Measurements from ENCODE around the gene MLN. TPM values are rescaled to one million over a fixed set of nuclear protein-coding genes. Genes with fewer than 3 reads are reported as not detected.
A peak's percentile ranks its signal among the peaks of the same experiment; 100 is the strongest.

Gene MLN
- total and polyA plus RNA-seq, 2 of the 4 experiments (the other 2 are of a cell fraction): not detected

DNA sequence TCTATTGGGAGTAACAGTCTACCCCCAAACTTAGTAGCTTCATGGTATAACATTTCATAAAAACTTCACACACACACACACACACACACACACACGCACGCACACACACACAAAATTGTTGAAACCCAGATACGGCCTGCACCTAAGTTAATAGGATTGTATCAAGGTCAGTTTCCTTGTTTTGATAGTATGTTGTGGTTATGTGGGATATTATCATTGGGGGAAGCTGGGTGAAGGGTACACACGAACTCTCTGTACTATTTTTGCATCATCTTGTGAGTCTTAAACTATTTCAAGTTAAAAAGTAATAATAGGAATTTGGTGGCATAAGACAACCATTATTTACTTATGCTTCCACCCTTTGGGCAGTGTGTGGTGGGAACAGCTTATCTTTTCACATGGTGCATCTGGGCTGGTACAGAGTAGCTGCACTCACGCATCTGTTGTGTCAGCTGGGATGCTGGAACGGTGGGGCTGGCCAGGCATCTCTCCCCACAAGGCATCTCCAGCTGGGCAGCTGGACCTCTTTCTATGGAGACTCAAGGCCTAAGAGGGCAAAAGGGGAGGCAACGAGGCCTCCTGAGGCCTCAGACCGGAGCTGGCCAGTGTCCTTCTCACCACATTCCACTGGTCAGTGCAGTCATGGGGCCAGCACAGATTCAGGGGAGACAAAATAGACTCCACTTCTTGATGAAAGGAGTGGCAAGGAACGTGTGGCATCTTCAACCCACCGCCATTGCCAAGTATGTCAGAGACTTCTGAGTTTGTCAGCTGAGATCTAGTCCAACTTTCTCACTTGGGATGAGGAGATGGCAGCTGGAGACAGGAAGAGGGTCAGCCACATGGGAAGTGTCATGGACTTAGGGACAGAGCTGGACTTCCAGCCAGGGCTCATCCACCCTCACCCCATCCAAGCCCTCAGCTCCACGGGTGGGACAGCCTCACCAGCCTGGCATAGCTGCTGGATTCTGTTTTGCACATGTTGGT lies 36.6 kb downstream of the MLN start:
- dilution Hi-C loops (cut with HindIII; ENCODE audit: low sequenced_read_pairs, unreplicated experiment) (no loop called here), intact Hi-C loops (cut with micrococcal nuclease) (no loop called here), in situ Hi-C loops (cut with MboI; ENCODE audit: low sequenced_read_pairs) (loop anchor here (10.0 kb wide), 2 partner anchors 182 to 388 kb away; partner anchors contain the start of gene BAK1)
- H3K56ac ChIP-seq (ENCODE audit: extremely low read depth, insufficient read depth, low read length): no peak overlapping the region
- no peak overlapping the region for H3K9ac ChIP-seq (ENCODE audit: low read depth, low read length)
- H2BK15ac ChIP-seq (ENCODE audit: low read depth, low read length): 0 out of 3 replicates have a peak overlapping the region, but pooled peaks have one; percentile 15
- H4K91ac ChIP-seq (ENCODE audit: insufficient read depth, low read depth, low read length): no peak overlapping the region
- no TSS peak for BruUV-seq (replicated peaks)
- H3K23ac ChIP-seq (ENCODE audit: low read depth, low read length): peak overlapping the region; percentile 20; the same call in 1 of the 2 replicates
- H2AK5ac ChIP-seq (ENCODE audit: low read depth, low read length): peak overlapping the region; percentile 25; the same call in 1 of the 2 replicates
- H2AK9ac ChIP-seq (replicated peaks; ENCODE audit: low read depth, low read length, poor library complexity): no peak overlapping the region
- no peak overlapping the region for H2BK5ac ChIP-seq (ENCODE audit: low read depth, low read length, poor library complexity, severe bottlenecking)
- peak overlapping the region; percentile 14; the same call in 1 of the 2 replicates for H2BK20ac ChIP-seq (ENCODE audit: low read depth, low read length)
- no CpG with 5 or more reads among the region's 11 CpGs for WGBS, 2 experiments (ENCODE audit: extremely low coverage in 2 of 2, insufficient read length in 1 of 2)
- ATAC-seq (ENCODE audit: low read depth) (no peak), DNase-seq (no peak)
- H4K20me1 ChIP-seq (ENCODE audit: insufficient read depth, low read length): 0 out of 2 replicates have a peak, but pooled peaks cover 4% of the 10 kb centered on the region
- no peak overlapping the region for H3K18ac ChIP-seq (ENCODE audit: low read depth, low read length)
- H3K36me3 ChIP-seq (ENCODE audit: control insufficient read depth, insufficient read depth, low read length): peaks cover 1% of the 10 kb centered on the region
- ChIA-PET CTCF (interaction anchor here (1.0 to 2.3 kb wide), 4 partner anchors 56 to 387 kb away, joined by 4 to 19 read pairs (median 4); partner anchors contain the start of gene UQCC2), POLR2A (ENCODE audit: unreplicated experiment) (interaction anchor here (0.5 kb wide), 1 partner anchor 1076 kb away, joined by 3 read pairs; no protein-coding TSS in a partner anchor)
- peaks cover 0 to 10% of the 10 kb centered on the region in 2 experiments; a peak in 1 of 4 replicates for H3K79me1 ChIP-seq (ENCODE audit: low read depth in 1 of 2, low read length in 2 of 2)
- H3K4ac ChIP-seq (ENCODE audit: low read depth, low read length): peak overlapping the region; percentile 31; the same call in 1 of the 2 replicates
- H2AFZ ChIP-seq (replicated peaks; ENCODE audit: low read length, poor library complexity): peak overlapping the region; percentile 52
- 0 out of 2 replicates have a peak overlapping the region, but pooled peaks have one; percentile 98 for H2BK120ac ChIP-seq (ENCODE audit: low read depth, low read length)
- H3K4me1 ChIP-seq (ENCODE audit: control insufficient read depth, insufficient read depth, low read length): peaks cover 42% of the 10 kb centered on the region
- peaks cover 28% of the 10 kb centered on the region for H3K9me1 ChIP-seq (ENCODE audit: insufficient read depth, low read length)
- H3K4me3 ChIP-seq (ENCODE audit: insufficient read depth, low read depth, low read length): no peak overlapping the region
- H3K27ac ChIP-seq (ENCODE audit: insufficient read depth, low read length): no peak overlapping the region
- H4K5ac ChIP-seq (ENCODE audit: low read depth, low read length): no peak overlapping the region
- 0 out of 2 replicates have a peak overlapping the region, but pooled peaks have one; percentile 14 for H3K14ac ChIP-seq (replicated peaks; ENCODE audit: low read depth, low read length)
- no peaks in the 10 kb centered on the region for H3K27me3 ChIP-seq (ENCODE audit: control insufficient read depth, insufficient read depth, low read length)
- H3K4me2 ChIP-seq (ENCODE audit: low read depth, low read length): no peak overlapping the region
- no peaks in the 10 kb centered on the region for H3K9me3 ChIP-seq (ENCODE audit: control insufficient read depth, insufficient read depth, low read length)
- no peak for TF ChIP-seq POLR2A (IDR thresholded peaks at IDR 0.05; ENCODE audit: low read depth, low read length)
- TF ChIP-seq RFX5 (IDR thresholded peaks at IDR 0.05; ENCODE audit: low read depth, low read length): no peak
- TF ChIP-seq CTCF (conservative IDR thresholded peaks at IDR 0.05; ENCODE audit: low read depth, low read length): no peak
- no peak for TF ChIP-seq CEBPB (IDR thresholded peaks at IDR 0.05; ENCODE audit: low read depth, low read length)
- no peak for TF ChIP-seq SMC3 (IDR thresholded peaks at IDR 0.05; ENCODE audit: low read depth, low read length)
- TF ChIP-seq, protein P1, sequence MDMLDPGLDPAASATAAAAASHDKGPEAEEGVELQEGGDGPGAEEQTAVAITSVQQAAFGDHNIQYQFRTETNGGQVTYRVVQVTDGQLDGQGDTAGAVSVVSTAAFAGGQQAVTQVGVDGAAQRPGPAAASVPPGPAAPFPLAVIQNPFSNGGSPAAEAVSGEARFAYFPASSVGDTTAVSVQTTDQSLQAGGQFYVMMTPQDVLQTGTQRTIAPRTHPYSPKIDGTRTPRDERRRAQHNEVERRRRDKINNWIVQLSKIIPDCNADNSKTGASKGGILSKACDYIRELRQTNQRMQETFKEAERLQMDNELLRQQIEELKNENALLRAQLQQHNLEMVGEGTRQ (IDR thresholded peaks at IDR 0.05; ENCODE audit: low read depth, low read length): no peak
- TF ChIP-seq RAD21 (IDR thresholded peaks at IDR 0.05; ENCODE audit: low read length): no peak
- no peak for TF ChIP-seq MAZ (IDR thresholded peaks at IDR 0.05; ENCODE audit: borderline replicate concordance, low read depth, low read length)
- no peak for TF ChIP-seq RCOR1 (IDR thresholded peaks at IDR 0.05; ENCODE audit: insufficient replicate concordance, low read length)
- no peak for TF ChIP-seq FOS (IDR thresholded peaks at IDR 0.05; ENCODE audit: low read depth, low read length)
- TF ChIP-seq ELK1 (IDR thresholded peaks at IDR 0.05; ENCODE audit: borderline replicate concordance, low read depth, low read length): no peak
- no peak overlapping the region; a peak in 1 of 4 replicates for H4K8ac ChIP-seq (ENCODE audit: low read depth in 2 of 2, low read length in 2 of 2)
